Panc1 (cell line): ENCODE results near the gene NCAPD3.

Experiments used
- SIN3A ChIP-seq: IDR thresholded peaks from 2 replicates; pipeline ENCODE4 v1.6.1; 2012; ENCODE audit warnings: low read depth, mild to moderate bottlenecking, low read length, moderate library complexity, borderline replicate concordance; ENCODE audit not compliant: insufficient read depth
- TF ChIP-seq, protein P1 (sequence below): fragments of 450-650 bp; IDR thresholded peaks from 2 replicates; pipeline ENCODE4 v1.5.1; 2017; ENCODE audit warnings: mild to moderate bottlenecking

DNA sequence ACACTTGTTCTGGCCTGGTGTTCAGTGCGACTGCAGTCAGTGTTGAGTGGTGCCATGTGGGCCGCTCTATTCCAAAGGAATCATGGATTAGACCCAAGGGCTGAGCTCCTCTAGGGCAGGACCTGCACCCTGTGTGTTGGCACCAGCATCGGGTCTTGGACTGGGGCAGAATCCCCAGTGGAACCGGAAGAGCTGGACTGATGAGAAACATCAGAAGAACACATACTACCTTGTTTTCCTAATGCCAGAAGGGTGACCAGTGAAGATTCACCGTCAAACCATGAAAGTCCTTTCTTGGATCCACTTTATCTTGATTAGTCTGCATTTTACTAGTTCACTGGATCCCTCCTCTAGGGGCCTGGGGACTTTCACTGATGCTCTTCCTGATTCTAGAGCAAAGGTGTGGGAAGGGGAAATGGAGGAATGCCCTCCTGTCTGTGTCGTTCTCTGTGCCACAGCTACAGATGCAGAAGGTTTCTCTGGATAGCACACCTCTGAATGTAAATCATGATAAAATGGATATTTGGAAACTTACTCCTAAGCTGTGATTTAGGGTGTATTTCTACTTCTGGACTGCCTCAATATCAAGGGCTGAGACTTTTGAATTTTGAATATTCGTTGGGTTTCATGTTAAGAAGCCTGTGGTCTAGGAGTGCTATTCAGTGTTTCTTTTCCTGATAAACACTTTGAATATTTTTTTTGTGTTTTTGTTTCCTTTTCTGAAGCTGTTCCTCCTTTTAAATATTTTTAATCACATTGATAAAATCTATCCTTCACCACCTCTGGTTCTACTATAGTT, 41.4 kb upstream of the NCAPD3 start:
- TF ChIP-seq, protein P1, sequence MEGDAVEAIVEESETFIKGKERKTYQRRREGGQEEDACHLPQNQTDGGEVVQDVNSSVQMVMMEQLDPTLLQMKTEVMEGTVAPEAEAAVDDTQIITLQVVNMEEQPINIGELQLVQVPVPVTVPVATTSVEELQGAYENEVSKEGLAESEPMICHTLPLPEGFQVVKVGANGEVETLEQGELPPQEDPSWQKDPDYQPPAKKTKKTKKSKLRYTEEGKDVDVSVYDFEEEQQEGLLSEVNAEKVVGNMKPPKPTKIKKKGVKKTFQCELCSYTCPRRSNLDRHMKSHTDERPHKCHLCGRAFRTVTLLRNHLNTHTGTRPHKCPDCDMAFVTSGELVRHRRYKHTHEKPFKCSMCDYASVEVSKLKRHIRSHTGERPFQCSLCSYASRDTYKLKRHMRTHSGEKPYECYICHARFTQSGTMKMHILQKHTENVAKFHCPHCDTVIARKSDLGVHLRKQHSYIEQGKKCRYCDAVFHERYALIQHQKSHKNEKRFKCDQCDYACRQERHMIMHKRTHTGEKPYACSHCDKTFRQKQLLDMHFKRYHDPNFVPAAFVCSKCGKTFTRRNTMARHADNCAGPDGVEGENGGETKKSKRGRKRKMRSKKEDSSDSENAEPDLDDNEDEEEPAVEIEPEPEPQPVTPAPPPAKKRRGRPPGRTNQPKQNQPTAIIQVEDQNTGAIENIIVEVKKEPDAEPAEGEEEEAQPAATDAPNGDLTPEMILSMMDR: no peak
- no peak for TF ChIP-seq SIN3A
